HL-60/S4 treated with retinoic acid at 250 ng/mL for 4 days and 3 days (cell line): ENCODE data around the gene TP53AIP1.

Source experiments
- in situ Hi-C: fragments of 300-500 bp; cut with MboI; formaldehyde crosslinking; loops from 2 replicates; pipeline ENCODE4 v1.7.0; 2022; ENCODE audit warnings: low sequenced_read_pairs

The TP53AIP1 gene, protein sequence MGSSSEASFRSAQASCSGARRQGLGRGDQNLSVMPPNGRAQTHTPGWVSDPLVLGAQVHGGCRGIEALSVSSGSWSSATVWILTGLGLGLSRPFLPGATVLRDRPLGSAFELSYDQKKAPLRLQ

GRCh38 chr11:128942817-128943427 is at the start of gene TP53AIP1:
Gene TP53AIP1 (minus strand): TSS chr11:128942871. CDS start chr11:128937818, 5,053 bp downstream.
- in situ Hi-C loops, result no loop called here

GRCh38 chr11:128988242-128988970 is 45.7 kb upstream of the TP53AIP1 start:
- in situ Hi-C loops, result no loop called here

DNA sequence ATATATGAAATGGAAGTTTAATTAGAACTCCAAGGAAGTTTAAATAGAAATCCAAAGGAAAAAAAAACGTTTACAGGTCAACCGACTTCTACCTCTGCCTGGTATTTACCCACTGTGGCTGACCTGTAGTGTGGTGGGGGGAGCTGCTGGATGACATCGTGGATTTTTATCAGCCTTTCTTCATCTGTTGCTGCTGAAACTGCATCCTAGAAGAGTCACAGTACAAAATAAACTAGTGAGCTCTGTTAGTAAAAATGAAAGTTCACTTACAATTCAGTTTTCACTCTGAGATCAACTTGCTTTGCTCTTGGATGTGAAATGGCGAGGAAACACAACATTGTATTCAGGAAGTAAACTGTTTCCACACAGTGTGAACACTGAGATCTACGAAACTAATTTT is 43.2 kb upstream of the TP53AIP1 start:
- in situ Hi-C loops, result no loop called here

GRCh38 chr11:128983023-128983422 is 40.4 kb upstream of the TP53AIP1 start:
- in situ Hi-C loops, result no loop called here

DNA sequence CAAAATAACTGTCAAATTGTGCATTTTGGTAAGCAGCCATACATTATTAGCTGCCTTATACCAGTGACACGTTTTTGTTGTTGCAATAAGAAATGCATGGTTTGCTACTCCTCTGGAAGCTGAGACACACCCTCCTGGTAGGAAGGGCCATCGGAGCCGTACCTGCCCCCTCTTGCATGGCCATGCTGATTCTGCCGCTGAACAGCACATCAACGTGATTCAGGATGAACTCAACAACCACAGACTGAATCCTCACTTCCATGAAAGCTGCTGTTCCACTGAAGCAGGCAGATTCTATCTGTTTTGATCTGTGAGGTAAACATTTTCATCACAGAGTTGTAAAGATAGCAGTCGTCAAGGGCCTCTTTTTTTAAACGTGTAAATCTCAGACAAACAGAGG is 38.6 kb upstream of the TP53AIP1 start:
- in situ Hi-C loops, result no loop called here

DNA sequence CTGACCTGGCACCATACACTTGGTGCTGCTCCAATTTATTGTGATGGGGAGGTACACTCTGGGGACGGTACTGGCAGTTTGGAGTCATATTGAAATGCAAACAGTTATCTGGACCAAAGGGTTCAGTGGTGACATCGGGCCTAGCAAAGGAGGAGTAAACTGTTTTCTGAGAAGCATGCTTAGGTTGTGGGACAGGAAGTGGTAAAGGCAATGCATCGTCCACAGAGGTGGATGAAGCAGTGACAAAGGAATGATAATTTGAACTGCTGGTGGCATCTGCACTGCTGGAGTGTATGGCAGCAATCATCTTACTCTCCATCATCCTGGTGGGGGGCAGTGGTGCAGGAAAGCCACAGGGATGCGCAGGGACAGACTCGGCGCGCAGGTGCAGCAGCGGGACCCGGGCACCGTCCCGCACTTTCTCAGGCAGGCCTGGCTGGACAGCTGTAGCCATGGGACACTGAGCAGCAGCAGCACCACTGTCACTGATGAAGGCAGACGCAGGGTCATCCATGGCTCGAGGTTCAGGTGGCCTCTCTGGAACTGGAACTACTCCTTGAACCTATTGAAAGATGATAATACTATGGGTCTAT is 28.0 kb upstream of the TP53AIP1 start:
- in situ Hi-C loops, result no loop called here

DNA sequence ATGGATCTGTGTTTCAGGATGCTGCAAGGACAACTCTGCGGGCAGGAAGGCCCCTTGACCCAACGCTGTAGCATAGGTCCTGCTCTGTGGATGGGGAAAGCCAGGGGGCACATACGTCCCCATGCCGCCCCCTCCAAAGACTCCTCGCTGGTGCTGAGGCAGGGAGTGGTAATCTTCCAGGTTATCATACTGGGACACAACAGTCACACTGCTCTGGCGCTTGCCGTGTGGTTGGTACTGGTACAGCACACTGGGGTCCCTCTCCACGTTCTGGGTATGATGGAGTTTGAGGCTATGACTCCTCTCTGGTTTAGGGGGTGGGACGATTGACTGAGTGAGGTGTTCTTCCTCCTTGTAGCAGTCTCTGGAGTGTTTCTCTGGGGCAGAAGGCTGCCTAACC is 26.2 kb upstream of the TP53AIP1 start:
- in situ Hi-C loops, result no loop called here

DNA sequence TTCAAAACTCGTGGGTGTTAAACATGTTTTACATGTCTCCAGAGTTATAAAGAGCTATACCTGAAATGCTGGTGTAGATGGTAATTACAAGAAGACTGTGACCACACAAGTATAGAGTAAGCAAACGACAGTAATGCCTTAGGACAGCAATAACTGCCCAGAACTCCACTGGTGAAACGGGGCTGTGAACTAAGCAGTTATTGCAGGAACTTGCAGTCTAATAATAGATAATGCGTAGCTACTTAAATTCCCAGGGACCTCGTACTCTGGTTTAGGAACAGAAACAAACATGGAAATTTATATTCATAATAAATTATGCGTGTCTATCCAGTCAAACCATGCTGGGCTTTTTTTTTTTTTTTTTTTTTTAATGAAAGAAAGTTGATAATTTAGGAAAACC is 24.9 kb upstream of the TP53AIP1 start:
- in situ Hi-C loops, result no loop called here

DNA sequence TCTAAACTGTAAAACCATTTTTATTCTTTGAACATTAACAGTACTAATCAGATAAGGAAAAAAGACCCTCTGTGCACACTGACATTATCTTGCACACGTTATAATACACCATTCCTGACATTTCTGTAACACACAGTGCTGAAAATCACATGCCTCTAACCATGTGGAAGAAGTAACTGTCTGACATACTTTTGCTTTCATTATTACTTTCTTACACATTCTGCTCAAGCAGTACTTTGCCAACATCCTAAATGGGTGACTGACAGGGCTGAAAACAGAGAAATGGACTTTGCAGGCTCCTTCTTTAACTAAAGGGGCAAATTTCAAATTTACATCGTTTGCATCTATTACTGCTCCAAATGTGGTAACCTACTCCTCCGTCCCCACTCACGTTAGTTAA is 22.8 kb upstream of the TP53AIP1 start:
- in situ Hi-C loops, result no loop called here

DNA sequence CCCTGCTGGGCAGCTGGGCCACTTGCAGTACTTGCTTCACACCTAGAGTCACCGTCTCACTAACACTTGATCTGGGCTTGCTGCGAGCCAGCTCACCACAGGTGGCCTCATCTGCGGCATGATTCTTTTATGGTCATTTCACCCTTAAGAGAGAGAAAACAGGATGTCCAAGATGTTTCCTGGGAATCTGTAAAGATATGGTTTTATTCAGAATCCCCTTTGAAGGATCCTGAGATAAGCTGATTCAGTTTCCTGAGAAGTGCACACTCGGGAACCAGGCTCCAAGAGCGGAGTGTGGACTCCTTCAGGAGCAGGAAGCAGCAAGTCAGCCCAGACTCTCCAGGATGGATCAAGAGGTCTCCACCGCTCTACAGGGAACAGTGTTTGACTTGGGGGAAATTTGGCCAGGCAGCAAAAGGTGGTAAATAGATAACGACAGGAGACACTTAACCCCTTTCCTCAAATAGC is 21.8 kb upstream of the TP53AIP1 start:
- in situ Hi-C loops, result no loop called here

- in situ Hi-C loops, result no loop called here
Observed at GRCh38 chr11:128963744-128964325, 21.2 kb upstream of the TP53AIP1 start.

DNA sequence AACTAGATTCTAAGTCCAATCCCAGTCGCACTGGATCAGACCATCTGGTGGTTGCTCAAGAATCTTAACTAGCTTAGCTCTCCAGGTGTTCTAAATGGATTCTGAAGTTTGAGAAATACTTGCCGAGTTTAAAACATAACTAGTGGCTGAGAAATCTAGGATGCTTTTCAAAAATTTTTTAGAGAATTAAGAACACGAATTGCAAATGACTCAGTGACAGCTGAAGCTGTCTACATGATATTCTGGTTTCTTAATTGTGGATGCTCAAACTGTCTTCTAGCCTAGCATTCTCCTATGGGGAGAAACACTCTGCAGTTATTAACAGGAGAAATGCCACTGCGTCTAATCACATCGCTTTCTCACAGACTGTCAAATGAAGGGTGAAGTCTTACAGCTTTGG is 20.2 kb upstream of the TP53AIP1 start:
- in situ Hi-C loops, result no loop called here

GRCh38 chr11:128961645-128962044 is 19.0 kb upstream of the TP53AIP1 start:
- in situ Hi-C loops, result no loop called here

DNA sequence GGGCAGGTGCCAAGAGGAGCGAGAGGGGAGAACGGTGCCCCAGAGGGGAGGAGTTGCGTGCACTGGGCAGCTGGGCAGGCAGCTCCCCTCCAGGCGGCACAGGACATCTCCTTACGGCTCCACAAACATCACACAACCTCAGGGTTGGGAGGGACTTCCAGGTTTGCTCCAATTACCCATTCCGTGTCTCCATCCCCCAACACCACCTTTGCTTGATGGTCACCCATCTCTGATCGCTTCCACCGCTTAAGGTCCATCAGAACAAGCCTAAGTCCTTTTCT is 14.5 kb upstream of the TP53AIP1 start:
- in situ Hi-C loops, result no loop called here

GRCh38 chr11:128956401-128957201 is 13.9 kb upstream of the TP53AIP1 start:
- in situ Hi-C loops, result no loop called here

DNA sequence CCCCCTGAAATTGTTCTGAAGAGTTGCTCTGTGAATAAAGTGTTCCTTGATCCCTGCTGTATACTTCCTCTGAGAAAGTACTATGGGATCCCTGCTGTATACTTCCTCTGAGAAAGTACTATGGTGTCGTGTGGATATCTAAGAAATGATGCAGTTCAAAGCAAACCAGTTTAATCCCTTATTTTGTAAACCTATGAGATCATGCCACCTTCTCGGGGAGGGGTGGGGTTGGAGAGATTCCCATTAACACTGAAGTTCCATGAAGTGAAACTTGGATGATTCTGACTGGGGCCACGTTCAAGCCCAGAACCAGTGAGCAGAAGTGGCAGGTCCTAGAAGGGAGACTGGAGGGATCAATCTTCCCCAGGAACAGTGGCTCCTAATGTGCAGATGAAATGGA is 13.0 kb upstream of the TP53AIP1 start:
- in situ Hi-C loops, result no loop called here

- in situ Hi-C loops, result no loop called here
Observed at GRCh38 chr11:128953151-128953550, 10.5 kb upstream of the TP53AIP1 start.

- in situ Hi-C loops, result no loop called here
Observed at GRCh38 chr11:128949791-128950454, 7.3 kb upstream of the TP53AIP1 start.

GRCh38 chr11:128948583-128948982 is 5.9 kb upstream of the TP53AIP1 start:
- in situ Hi-C loops, result no loop called here

DNA sequence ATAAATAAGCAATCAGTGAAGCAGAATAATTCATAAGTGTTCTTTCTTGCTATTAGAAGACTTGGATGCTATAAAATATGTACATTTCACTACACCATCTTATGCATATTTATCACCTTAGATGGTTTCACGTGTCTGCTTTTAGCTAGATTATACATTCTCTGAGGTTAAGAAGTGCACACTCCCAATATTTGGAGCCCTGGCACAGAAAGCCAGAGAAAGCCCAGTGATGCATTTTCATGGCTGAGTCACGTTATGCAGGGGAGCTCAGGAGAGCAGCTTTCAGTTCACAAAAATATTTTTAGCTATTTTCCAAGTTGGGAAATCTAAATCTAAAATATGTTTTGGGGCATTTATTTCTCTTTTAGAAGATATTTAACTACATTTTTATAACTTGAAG is 5.1 kb upstream of the TP53AIP1 start:
- in situ Hi-C loops, result no loop called here
